GM19043 (cell line): ENCODE data around the gene B3GNT7.
"Not testable (repeated sequence)": the region's sequence is repeated elsewhere in the genome, so short reads cannot be mapped to it uniquely, and the experiment has no call there.

ENCODE experiments used
- ATAC-seq: cut with Tn5 transposase; IDR thresholded peaks from one replicate; pipeline ENCODE4 v1.9.1; 2021; ENCODE audit warnings: low read depth; ENCODE audit not compliant: unreplicated experiment

B3GNT7 gene

DNA sequence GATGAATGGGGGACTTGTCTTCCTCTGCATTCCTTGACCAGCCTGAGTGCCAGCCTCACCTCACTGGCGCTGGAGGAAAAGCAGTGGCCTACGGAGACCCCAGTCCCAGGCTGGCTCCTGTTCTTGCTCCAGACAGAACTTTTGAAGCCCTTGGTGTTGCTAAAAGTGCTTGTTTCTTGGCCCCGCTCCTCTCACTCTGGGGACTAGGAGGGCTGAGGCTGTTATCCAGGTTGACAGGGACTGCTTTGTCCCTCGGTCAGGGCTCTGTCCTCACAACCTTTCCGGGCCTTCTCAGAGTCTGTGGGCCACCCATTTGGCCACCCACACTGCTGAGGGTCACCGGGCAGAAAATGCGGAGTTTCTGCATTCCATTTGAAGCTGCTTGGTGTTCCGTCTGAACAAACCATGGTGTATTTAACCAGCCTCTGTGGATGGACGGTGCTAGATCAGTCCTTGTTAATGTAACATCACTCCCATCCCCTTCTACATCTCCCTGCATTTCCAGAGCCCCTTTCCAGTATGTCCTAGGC, 25.6 kb downstream of the B3GNT7 start:
- no peak for ATAC-seq

DNA sequence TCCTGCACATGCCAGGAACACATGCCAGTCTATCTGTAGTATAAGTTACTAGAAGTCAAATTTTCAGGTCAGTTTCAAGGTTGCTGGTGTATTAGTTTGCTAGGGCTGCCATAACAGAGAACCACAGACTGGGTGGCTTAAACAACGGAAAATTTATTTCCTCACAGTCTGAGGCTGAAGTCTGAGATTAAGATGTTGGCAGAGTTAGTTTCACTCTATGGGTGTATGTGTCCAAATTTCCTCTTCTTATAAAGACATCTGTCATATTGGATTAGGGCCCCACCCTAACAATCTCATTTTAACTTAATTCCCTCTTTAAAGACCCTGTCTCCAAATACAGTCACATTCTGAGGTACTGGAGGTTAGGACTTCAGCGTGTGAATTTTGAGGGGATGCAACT, 26.5 kb downstream of the B3GNT7 start:
- no peak for ATAC-seq

DNA sequence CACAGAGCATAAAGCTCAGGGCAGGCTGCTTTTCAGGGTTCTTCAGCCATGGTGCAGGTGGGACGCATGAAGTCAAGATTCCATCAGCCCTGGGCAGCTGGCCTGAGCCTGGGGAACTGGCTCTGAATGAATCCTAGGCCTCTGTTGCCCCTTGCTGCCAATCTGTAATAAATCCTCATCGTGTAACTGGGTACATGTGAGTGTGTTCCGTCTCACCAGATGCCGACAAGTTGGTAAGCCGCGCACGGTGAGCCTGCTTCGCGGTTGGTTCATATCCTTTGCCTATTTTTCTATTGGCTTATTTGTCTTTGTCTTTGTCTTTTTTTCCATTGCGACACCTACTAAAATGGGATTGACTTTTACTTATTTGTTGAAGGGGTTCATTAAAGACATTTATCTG, 27.7 kb downstream of the B3GNT7 start:
- no peak for ATAC-seq

DNA sequence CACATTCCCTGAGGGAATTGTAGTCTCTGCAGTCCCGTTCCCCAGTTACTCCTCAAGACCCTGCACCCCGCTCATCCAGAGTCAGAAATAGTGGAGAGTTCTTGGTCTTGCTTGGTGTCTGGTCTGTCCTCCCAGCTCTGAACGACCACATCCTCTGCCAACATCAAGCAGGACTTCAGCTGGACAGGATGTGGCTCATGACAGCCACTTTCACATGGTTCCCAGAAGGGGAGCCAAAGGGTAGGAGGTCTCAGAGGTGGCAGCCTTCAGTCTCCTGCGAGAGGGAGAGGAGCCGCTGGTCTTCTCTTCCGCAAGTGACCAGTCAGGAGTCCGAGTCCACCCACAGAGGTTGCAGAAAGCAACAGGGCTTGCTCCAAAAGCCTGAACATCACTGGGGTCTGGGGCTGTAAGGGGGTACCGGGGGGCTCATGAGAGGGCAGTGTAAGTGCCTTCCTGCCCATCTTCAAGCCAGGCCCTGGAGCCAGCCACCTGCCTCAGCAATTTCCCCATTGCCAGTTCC, 29.8 kb downstream of the B3GNT7 start:
- ATAC-seq, result no peak

DNA sequence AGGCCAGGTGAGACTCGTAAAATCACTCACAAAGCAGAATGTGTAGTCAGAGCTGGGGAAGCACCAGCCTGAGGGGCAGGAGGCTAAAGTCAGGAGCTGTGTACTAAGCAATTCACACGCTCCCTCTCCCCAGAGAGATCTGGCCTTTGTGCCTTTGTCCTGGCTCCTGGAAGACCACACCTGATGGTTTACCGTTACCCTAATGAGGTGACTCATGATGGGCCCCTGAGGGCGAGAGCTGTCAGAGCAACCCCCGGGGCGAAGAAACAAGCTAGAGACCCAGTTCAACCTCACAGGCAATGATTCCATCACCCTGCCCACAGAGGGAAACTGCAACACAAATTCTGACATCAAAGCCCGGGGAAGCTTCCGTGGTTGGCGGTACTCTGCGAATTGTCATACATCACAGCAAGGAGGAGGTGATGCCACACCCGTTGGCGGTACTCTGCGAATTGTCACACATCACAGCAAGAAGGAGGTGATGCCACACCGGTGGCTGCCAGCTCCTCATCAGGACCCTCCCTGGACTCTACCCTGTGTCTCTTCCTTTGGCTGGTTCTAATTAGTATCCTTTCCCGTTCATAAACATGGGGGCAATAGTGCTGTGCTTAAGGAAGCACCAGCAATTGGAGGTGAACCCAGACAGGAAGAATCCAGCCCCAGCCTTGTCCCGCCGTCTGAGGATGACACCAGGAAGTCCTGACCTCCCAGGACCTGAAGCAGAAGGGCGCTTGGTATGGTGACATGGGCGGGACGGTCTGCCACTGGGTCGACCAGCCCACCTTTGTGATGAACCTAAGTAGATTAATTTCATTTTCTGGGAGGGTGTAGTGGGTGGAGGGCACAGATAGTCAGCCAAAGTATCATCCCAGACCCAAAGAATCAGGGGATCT, 30.5 kb downstream of the B3GNT7 start:
- ATAC-seq, result no peak

DNA sequence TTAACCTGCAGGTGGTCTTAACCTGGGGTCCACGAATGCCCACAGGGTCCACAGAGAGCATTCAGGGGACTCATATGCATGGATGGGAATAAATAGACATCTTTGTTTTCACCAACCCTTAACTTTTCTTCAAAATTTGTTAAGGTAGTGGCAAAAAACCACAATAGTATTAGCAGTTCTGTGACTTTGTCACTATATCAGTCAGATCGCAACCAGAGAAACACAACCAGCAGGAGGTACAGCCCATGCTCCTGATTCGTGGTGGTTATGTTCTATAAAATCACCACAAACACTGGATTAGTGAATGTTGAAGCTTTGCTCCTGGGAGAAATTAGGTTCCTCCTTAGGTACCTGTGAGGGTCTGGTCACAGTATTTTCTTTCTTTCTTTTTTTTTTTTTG, 31.6 kb downstream of the B3GNT7 start:
- no peak for ATAC-seq

DNA sequence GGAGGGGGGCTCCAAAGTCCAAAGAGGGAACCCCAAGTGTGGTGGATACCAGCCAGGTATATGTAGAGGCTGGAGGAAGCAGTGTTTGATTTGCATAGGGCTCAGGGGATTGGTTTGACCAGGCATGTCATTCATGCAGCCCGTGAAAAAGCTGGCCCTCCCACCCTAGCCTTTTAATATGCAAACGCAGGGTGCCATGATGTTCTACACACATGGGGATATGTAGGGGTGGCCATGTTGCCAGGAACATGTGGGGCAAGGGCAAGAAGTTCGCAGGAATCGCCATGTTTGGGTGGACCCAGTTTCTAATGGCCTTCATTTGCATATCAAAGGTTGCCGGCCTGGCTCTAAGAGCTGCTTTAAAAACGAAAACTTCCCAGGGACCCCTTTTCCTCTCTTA, 33.6 kb downstream of the B3GNT7 start:
- ATAC-seq, result no peak

DNA sequence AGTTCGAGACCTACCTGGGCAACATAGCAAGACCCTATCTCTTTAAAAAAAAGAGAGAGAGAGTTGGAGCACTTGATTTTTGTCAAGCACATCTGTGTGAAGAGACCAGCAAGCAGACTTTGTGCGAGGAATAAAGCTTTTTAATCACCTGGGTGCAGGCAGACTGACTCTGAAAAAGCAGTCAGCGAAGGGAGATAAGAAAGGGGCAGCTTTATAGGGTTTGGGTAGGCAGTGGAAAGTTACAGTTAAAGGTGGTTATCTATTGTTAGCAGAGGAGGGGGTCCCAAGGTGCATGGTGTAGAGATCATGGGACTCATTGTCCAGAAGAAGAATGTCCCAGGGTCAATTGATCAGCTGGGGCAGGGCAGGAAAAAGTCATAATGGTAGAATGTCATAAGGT, 34.4 kb downstream of the B3GNT7 start:
- ATAC-seq, result no peak

DNA sequence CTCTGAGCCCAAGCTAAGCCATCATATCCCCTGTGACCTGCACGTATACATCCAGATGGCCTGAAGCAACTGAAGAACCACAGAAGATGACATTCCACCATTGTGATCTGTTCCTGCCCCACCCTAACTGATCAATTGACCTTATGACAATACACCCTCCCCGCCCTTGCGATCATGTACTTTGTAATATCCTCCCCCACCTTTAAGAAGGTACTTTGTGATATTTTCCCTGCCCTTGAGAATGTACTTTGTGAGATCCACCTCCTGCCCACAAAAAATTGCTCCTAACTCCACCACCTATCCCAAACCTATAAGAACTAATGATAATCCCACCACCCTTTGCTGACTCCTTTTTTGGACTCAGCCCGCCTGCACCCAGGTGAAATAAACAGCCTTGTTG, 34.9 kb downstream of the B3GNT7 start:
- not testable (repeated sequence) for ATAC-seq

DNA sequence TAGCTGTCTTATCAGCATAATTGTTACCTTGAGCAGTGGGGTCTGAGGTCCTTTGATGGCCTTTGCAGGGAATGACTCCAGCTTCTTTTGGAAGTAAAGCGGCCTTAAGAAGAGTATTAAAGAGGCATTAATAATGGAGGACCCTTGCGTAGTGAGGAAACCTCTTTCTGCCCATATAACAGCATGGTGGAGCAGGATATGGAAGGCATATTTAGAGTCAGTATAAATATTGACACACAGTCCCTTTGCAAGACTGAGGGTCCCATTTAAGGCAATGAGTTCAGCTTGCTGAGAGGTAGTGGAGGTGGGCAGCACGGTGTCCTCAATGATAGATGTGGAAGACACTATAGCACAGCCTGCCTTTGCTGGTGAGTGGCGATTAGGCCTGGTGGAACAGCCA, 36.1 kb downstream of the B3GNT7 start:
- no peak for ATAC-seq

DNA sequence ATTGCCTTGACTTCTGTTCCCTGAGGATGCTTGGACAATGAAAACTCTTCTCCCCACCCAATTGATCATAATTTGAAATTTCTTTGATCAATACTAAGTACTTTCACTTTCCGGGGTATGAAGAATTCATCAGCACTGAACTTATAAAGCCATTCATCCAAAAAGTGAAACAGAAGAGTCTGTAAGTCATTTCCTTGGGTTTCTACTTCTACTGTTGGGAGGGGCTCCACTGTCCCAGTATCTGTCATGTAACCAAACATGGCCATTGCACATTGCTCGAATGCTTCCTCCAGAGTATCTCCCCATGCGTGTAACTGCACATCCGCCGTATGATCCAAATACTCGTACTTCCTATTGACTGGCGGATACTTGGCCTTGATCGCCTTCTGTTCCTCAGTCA, 38.5 kb downstream of the B3GNT7 start:
- no peak for ATAC-seq

DNA sequence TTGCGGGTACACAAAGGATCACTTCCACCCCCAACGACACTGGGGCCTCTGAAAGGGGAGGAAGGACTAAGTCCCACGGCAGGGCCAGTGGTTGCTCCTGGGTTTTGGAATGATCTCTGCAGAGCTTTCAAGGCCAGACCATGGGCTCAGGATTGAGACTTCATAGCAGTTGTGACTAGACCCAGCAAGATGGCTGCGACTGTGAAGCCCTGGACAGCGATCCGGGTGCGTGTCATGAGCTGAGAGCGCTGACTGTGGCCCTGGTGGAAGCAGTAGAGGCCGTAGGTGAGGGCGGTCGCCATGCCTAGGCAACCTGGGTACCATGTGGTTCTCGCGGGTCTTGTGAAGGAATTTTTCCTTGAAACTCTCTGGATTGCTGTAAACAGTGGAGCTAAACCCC, 41.4 kb downstream of the B3GNT7 start:
- ATAC-seq, result no peak

DNA sequence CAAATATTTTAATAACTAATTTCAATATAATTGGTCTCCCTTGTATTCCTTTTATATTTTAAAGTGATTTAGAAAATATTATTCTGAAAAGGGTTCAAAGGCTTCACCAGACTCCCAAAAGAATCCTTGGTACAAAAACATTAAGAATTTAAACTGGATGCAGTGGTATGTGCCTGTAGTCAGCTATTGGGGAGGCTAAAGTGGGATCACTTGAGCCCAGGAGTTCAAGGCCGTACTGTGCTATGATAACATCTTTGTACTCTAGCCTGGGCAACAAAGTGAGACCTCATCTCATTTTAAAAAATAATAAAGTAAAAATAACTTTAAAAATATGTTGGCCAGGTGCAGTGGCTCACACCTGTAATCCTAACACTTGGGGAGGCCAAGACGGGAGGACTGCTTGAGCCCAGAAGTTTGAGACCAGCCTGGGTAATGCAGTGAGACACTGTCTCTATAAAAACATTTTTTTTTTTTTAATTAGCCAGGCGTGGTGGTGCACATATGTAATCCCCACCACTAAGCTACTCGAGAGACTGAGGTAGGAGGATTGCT, 54.1 kb downstream of the B3GNT7 start:
- no peak for ATAC-seq

DNA sequence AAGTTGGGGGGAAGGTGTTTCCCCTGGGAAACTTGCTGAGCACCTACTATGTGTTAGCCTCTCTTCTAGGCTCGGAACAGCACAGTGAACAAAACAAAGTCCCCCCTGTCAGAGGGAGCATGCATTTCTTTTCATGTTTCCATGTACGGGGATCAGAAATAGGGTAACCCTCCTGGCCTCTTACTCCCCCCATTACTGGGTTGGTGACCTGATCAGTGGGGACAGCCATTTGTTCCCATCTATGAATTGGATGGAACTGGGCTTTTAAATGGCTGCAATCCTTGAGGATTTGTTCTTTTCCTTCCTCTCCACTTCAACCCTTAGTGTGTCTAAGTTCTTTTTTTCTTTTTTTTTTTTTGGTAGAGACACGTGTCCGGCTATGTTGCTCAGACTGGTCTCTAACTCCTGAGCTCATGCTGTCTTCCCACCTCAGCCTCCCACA, 55.1 kb downstream of the B3GNT7 start:
- ATAC-seq, result no peak
